A673 (cell line): ENCODE data around the gene MRPS25. TPM values are rescaled to one million over a fixed set of nuclear protein-coding genes. Genes with fewer than 3 reads are reported as not detected.
A peak's percentile ranks its signal among the peaks of the same experiment; 100 is the strongest.

Experiments
- BruUV-seq: library from RNA; stranded (reverse); fragments of 400-500 nt; replicated peaks from 2 replicates; lab custom pipeline; 2021; lab: Mats Ljungman, UMichigan
- CTCF ChIA-PET: fragments of 300-600 bp; sonication (Branson Sonifier 250); formaldehyde crosslinking; loops from one replicate; lab custom pipeline; 2022; ENCODE audit warnings: antibody characterized with exemption; lab: Charles Lee
- POLR2A ChIA-PET: fragments of 300-600 bp; sonication (Branson Sonifier 250); formaldehyde crosslinking; loops from one replicate; lab custom pipeline; 2022; ENCODE audit warnings: antibody characterized with exemption; ENCODE audit not compliant: low non-redundant PET; lab: Charles Lee
- DNase-seq: peaks from one replicate; pipeline ENCODE4 v3.0.0-alpha.2; 2015; ENCODE audit warnings: low spot score
- H3K27ac ChIP-seq: fragments of 200-600 bp; sonication (generic); 2 replicates; pipeline ENCODE4 v1.5.1; 2016; ENCODE audit warnings: mixed run types, low read depth, mild to moderate bottlenecking, mixed read lengths, antibody characterized with exemption, low read length; ENCODE audit not compliant: poor library complexity, severe bottlenecking
- H3K27me3 ChIP-seq: fragments of 200-600 bp; sonication (generic); replicated peaks from 2 replicates; pipeline ENCODE4 v1.6.1; 2017; ENCODE audit warnings: mixed run types, low read depth, mild to moderate bottlenecking, mixed read lengths, antibody characterized with exemption, low read length; ENCODE audit not compliant: insufficient read depth, poor library complexity
- H3K36me3 ChIP-seq: fragments of 200-600 bp; sonication (generic); 2 replicates; pipeline ENCODE4 v1.6.1; 2016; ENCODE audit warnings: mixed run types, mild to moderate bottlenecking, mixed read lengths, antibody characterized with exemption, low read length; ENCODE audit not compliant: insufficient read depth, poor library complexity, severe bottlenecking
- H3K4me1 ChIP-seq: fragments of 200-600 bp; sonication (generic); 2 replicates; pipeline ENCODE4 v1.6.1; 2017; ENCODE audit warnings: mixed run types, mild to moderate bottlenecking, mixed read lengths, antibody characterized with exemption, low read length; ENCODE audit not compliant: insufficient read depth, poor library complexity, severe bottlenecking
- H3K4me3 ChIP-seq: fragments of 200-600 bp; sonication (generic); 2 replicates; pipeline ENCODE4 v1.5.1; 2016; ENCODE audit warnings: low read depth, mixed run types, mild to moderate bottlenecking, mixed read lengths, low read length; ENCODE audit not compliant: poor library complexity, severe bottlenecking
- H3K9me3 ChIP-seq: fragments of 200-600 bp; sonication (generic); 2 replicates; pipeline ENCODE4 v1.6.1; 2016; ENCODE audit warnings: mixed run types, low read depth, mild to moderate bottlenecking, mixed read lengths, antibody characterized with exemption, low read length; ENCODE audit not compliant: poor library complexity, severe bottlenecking
- CTCF ChIP-seq: fragments of 300-800, 200-600 bp; sonication (generic); conservative IDR thresholded peaks from 2 replicates; pipeline ENCODE4 v1.5.1; 2017; ENCODE audit warnings: low read depth, mild to moderate bottlenecking, antibody characterized with exemption, low read length, moderate library complexity, mixed read lengths
- EZH2 ChIP-seq: fragments of 200-600 bp; sonication (generic); IDR thresholded peaks from 2 replicates; pipeline ENCODE4 v1.6.1; 2017; ENCODE audit warnings: borderline replicate concordance, low read depth, mild to moderate bottlenecking, mixed read lengths, antibody characterized with exemption, low read length; ENCODE audit not compliant: poor library complexity, severe bottlenecking
- intact Hi-C: fragments of 100-400 bp; cut with micrococcal nuclease; formaldehyde crosslinking; loops from one replicate; pipeline ENCODE4 v1.10.0; 2022; ENCODE audit not compliant: unreplicated experiment
- total RNA-seq: library from RNA; stranded (reverse); gene quantifications from 2 replicates; pipeline ENCODE4 v1.2.3, GENCODE V29; 2021

Gene MRPS25
- total RNA-seq, 1 experiment from 2014 or later = 91.3 TPM

DNA sequence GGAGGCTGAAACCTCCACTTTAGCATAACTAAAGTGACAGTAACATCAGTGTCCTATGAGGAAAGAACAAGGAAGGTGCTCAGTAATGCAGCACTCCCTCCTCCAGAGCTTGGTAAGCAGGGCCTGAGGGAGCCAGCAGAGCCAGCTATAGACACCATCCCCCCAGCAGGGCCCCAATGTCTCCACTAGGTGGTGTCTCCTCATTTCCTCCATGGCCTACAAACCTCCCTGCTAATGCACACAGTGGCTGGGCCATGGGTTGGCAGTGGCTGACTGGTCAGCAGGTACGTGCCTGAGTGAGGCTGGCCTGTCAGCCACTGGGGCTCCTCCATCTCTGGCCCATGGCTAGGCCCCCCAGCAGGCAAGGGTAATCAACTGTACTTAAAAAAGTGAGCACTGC lies 13.6 kb downstream of the MRPS25 start:
- DNase-seq = peak; percentile 67
- intact Hi-C loops = no loop called here
- BruUV-seq = no TSS peak
- no peaks in the 10 kb centered on the region for H3K9me3 ChIP-seq
- no peaks in the 10 kb centered on the region for H3K4me1 ChIP-seq
- ChIA-PET POLR2A (no interaction called here), CTCF (interaction anchor here (0.5 to 1.0 kb wide), 4 partner anchors 13 to 126 kb away, joined by 3 to 4 read pairs (median 4); partner anchors contain the start of gene MRPS25)
- H3K4me3 ChIP-seq = no peak overlapping the region
- TF ChIP-seq EZH2 (no peak), CTCF (peak; percentile 78)
- H3K27me3 ChIP-seq = no peaks in the 10 kb centered on the region
- no peak overlapping the region for H3K27ac ChIP-seq
- H3K36me3 ChIP-seq = peaks cover 72% of the 10 kb centered on the region

DNA sequence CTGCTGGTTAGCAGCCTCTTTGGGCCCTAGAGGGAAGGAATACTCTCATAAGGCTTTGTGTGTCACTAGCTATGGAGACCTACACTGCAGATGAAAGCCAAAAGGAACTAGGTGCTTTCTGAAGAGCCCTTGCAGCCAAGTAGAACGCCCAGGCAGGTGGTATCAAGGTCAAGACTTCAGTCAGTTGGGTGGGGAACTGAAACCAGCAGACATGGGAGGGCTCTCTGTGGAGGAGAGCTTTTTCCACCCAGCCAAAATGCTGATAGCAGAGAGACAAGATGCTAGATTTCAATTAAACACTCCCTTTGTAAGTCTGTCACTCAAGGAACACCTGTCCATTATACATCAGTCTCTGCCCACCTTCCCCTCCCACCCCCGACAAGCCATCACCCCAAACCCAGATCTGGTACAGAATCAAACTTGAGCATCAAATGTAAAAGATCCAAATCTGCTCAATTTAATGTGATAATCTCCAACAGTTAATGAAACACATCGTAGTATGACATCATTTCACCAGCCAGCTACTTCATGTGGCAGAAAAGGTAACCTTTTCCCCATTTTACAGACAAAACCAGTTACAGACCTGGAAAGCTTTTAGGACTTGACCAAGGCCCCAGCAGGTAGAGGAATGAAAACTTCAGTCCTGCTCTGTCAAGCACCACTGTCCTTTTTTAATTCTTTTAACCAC lies 14.6 kb downstream of the MRPS25 start:
- DNase-seq = no peak
- BruUV-seq = no TSS peak
- CTCF ChIA-PET = no interaction called here

GRCh38 chr3:15049584-15049983 lies 15.5 kb downstream of the MRPS25 start:
- no peak overlapping the region for H3K4me3 ChIP-seq
- intact Hi-C loops = no loop called here

More for the DNA sequence above, 14.6 kb downstream of the MRPS25 start:
- Histone ChIP-seq H3K4me3 (no peak overlapping the region), H3K27me3 (no peaks in the 10 kb centered on the region), H3K4me1 (no peaks in the 10 kb centered on the region), H3K9me3 (no peaks in the 10 kb centered on the region), H3K27ac (no peak overlapping the region), H3K36me3 (peaks cover 79% of the 10 kb centered on the region)
- POLR2A ChIA-PET = interaction anchor here (0.5 kb wide), 1 partner anchor 582 kb away, joined by 11 read pairs; no protein-coding TSS in a partner anchor
- intact Hi-C loops = no loop called here
- TF ChIP-seq EZH2 (no peak), CTCF (no peak)

More at GRCh38 chr3:15049584-15049983, 15.5 kb downstream of the MRPS25 start:
- BruUV-seq = no TSS peak
- ChIA-PET CTCF (no interaction called here), POLR2A (no interaction called here)
- TF ChIP-seq CTCF = no peak
- TF ChIP-seq EZH2 = no peak
- Histone ChIP-seq H3K27me3 (no peaks in the 10 kb centered on the region), H3K9me3 (no peaks in the 10 kb centered on the region), H3K36me3 (peaks cover 87% of the 10 kb centered on the region), H3K27ac (no peak overlapping the region), H3K4me1 (peaks cover 4% of the 10 kb centered on the region)
- DNase-seq = no peak
